ENCODE data around the gene HDAC9. TPM values are rescaled to one million over a fixed set of nuclear protein-coding genes. Genes with fewer than 3 reads are reported as not detected.

HDAC9 gene
- polyA plus RNA-seq, 3 donors, result 8.1 to 12.7 (median 9.5) TPM

DNA sequence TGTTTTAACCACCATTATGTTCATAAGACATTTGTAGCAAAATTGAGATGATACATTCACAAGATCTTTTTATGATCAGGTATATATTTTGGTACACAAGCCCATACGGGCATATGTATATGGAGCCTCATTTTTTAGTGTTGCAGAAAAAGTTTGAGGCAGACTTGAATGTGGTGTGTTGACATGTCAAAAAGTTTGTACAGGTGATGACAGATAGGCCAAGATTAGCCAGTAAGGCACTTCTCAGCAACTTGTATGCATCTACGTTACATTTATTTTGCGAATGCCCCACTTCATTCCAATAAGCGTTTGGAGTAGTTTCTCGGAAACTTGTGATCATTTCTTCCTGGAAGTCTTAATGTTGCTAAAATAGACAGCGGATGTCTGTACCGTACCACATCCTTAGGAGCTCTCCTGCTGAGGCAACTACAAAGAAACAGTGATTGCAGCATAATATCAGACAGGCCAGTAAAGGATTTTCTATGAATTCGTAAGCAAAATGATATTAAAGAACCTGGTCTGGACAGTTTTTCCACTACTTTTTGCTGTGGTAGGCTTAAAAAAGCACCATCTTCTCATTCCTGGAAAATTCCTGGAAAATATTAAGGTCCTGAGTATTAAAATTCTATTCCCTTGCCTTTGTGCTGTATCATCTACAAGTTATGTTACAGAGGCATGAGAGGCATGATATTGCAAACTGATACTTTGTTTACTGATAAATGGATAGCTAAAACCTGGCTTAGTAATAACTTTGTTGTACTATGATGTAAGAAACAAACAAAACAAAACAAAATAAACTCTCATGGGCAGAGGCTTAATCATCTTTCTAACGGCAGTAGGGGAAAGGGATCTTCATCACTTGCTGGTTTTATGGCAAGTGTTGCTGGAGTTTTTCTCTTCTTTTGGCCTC lies 153.6 kb downstream of the HDAC9 start:
- no peak for DNase-seq (ENCODE audit: low read depth in 3 of 3, low spot score in 2 of 3)

GRCh38 chr7:18653381-18654155 lies 158.0 kb downstream of the HDAC9 start:
- no peak for DNase-seq (ENCODE audit: low read depth in 3 of 3, low spot score in 2 of 3)

DNA sequence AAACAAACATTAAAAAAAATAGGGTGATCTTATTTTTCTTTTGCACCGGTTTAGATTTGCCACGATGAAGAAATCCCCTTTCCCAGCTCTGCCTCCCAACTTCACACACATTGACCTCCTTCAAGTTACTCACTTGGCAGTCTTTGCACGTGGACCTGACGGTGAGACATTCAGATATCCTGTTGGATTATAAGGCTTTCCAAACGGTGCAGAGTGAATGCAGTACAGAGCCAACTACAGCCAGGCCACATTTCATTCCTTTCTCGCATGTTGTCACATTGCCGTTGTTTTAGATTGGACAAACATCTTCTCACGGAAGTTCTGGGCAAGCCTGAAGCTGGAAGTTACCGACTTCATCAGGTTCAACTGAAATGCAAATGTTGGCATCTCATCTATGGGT lies 159.2 kb downstream of the HDAC9 start:
- no peak for DNase-seq (ENCODE audit: low read depth in 3 of 3, low spot score in 2 of 3)

- peak in 1 of 3 donors; percentile 10 for DNase-seq (ENCODE audit: low read depth in 3 of 3, low spot score in 2 of 3)
These were observed 160.0 kb downstream of the HDAC9 start for GRCh38 chr7:18655506-18655905.

DNA sequence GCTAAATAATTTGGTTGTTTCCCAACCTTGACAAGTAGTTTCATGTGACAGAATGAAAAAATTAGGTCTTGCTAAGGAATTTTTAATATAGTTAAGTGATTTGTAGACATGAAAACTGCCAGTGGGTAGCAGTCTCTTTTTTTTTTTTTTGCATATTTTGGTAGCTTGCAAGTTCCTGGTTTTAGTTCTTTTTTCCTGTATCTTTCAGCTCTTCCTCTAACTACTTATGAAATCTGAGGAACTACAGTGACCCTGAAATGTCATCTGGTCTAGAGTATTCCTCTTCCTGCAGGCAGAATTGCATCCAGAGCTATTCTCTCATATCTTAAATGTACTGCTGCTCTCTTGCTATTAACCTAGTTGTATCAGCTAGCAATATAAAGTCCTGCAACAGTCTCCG lies 160.4 kb downstream of the HDAC9 start:
- DNase-seq (ENCODE audit: low read depth in 3 of 3, low spot score in 2 of 3), result no peak

DNA sequence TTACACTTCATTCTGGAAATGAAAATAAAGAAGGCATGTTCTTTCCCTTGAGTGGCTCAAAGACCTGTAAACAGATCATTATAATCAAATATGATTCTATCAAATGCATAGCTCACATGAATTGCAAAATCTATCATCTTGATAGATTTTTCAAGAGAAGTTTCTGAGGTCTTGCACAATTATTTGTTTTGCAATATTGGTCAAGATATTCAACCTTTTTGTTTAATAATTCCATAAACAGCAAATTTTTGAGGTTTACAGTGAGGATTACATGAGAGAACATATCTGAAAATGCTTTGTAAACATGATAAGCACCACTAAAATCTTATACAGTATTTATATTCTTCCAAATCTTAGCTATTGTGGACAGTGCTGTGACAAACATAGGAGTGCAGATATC lies 160.8 kb downstream of the HDAC9 start:
- DNase-seq (ENCODE audit: low read depth in 3 of 3, low spot score in 2 of 3), result no peak

DNA sequence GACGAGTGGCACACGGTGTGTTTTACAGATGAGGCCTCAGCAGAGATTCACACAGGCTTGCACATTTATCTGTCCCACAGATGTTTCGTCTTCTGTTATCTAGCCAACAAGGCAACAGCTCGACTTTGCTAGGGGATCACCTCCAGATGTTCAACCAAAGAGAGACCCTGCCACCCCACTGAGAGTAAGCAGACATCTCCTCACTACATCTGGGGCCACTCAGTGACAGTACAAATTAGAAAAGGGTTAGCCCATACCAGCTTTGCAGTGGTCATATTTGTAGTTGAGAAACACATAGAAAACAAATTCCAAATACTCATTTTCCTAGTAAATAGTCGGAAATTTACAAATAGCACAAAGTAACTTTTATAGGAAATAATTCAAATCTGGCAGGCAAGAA lies 164.2 kb downstream of the HDAC9 start:
- DNase-seq (ENCODE audit: low read depth in 3 of 3, low spot score in 2 of 3), result no peak

DNA sequence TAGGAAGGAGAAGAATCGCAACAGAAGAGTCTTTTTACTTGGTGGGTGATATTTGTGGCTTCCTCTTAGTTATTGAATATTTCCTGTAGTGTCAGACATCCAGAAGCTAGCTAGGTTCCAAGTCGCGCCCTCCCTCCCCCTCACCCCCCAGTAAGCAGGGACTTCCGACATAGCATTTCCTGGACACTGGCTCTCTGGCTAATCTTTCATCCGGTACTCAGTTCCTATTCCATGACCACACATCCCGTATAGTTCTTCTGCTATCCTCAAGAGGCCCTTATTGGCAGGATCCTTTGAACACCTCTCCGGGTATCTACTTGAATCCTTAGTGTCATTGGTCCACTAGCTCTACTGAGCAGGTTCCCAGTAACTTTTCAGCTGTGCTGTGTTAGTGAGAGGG lies 167.8 kb downstream of the HDAC9 start:
- DNase-seq (ENCODE audit: low read depth in 3 of 3, low spot score in 2 of 3), result no peak

DNA sequence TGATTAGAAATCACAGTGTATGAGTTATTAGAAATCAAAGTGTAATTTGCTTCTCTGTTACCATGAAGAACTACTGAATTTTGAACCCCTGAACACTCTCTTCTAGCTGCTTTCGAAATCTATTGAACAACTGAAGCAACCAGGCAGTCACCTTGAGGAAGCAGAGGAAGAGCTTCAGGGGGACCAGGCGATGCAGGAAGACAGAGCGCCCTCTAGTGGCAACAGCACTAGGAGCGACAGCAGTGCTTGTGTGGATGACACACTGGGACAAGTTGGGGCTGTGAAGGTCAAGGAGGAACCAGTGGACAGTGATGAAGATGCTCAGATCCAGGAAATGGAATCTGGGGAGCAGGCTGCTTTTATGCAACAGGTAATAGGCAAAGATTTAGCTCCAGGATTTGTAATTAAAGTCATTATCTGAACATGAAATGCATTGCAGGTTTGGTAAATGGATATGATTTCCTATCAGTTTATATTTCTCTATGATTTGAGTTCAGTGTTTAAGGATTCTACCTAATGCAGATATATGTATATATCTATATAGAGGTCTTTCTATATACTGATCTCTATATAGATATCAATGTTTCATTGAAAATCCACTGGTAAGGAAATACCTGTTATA lies 170.7 kb downstream of the HDAC9 start:
- DNase-seq (ENCODE audit: low read depth in 3 of 3, low spot score in 2 of 3), result peak in 1 of 3 donors; percentile 38

GRCh38 chr7:18667466-18667865 lies 171.9 kb downstream of the HDAC9 start:
- DNase-seq (ENCODE audit: low read depth in 3 of 3, low spot score in 2 of 3), result no peak

DNA sequence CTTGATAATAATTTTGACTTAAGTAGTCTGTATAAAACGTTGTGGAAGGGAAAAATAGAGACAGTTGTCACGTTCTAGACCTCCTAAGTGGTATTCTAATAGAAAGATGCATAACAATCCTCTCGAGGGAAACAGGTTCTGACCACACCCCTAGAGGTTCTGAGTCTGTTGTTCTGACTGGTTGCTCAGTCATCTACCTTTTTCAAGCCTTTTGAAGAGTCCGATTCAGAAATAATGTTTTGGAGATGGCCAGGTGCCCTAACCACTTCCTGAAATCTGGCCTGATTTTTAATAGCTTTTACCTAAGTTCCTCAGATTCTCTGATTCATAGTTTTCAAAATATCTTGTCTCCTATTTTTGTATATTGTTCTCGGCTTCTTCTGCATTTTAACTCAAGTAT lies 175.6 kb downstream of the HDAC9 start:
- DNase-seq (ENCODE audit: low read depth in 3 of 3, low spot score in 2 of 3), result no peak

DNA sequence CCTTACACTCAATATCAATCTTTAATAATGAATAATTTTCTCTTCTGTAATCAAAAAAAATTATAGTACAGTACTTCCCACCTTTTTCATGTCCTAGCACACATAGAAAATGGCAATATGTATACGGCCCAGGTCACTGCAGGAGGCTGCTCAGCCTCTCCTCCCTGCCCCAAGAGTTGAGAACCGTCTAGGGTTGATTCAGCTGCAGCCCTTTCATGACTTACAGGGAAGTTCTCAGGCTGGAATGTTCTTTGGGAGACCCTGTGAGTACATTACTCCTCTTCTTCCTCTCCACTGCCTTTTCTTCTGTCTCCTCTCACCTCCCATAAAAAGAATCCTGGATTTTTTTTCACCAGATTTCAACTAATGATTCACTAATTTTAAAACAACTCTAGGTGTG lies 180.0 kb downstream of the HDAC9 start:
- DNase-seq (ENCODE audit: low read depth in 3 of 3, low spot score in 2 of 3), result no peak

DNA sequence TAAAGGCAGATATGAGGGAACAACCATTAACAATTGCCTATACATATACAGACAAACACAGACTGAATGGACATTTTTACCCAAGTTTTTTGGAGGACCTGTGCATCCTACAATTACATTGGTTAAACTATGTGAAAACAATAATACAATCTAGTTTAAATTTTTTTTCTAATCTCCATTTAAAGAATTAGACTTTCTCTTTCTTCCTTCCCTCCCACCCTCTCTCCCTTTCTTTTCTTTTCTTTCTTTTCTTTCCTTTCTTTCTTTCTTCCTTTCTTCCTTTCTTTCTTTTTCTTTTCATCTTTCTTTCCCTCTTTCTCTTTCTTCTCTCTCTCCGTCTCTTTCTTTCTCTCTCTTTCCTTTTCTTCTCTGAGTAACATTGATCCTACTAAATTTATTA lies 183.7 kb downstream of the HDAC9 start:
- no peak for DNase-seq (ENCODE audit: low read depth in 3 of 3, low spot score in 2 of 3)

DNA sequence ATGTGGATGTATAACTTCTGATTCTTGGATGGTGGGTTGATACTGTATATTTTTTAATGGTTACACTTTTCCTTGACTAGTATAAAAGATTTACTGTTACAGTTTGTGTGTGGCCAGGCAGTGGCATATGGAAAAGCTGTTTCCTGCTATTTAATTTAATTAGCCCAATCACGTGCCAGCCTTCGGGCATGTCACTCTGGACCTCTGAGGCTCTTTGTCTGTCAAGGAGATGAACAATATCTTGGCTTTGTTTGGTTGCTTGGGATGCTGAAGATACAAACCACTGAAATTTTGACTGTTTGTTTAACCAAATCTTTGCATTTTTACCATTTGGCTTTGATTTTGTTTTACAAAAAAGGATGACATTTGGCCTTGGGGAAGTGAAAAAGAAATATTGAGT lies 185.0 kb downstream of the HDAC9 start:
- no peak for DNase-seq (ENCODE audit: low read depth in 3 of 3, low spot score in 2 of 3)

- no peak for DNase-seq (ENCODE audit: low read depth in 3 of 3, low spot score in 2 of 3)
These were observed 189.4 kb downstream of the HDAC9 start for GRCh38 chr7:18684916-18685315.

GRCh38 chr7:18685971-18686370 lies 190.4 kb downstream of the HDAC9 start:
- DNase-seq (ENCODE audit: low read depth in 3 of 3, low spot score in 2 of 3), result no peak

- no peak for DNase-seq (ENCODE audit: low read depth in 3 of 3, low spot score in 2 of 3)
These were observed 194.0 kb downstream of the HDAC9 start for GRCh38 chr7:18689551-18689950.

DNA sequence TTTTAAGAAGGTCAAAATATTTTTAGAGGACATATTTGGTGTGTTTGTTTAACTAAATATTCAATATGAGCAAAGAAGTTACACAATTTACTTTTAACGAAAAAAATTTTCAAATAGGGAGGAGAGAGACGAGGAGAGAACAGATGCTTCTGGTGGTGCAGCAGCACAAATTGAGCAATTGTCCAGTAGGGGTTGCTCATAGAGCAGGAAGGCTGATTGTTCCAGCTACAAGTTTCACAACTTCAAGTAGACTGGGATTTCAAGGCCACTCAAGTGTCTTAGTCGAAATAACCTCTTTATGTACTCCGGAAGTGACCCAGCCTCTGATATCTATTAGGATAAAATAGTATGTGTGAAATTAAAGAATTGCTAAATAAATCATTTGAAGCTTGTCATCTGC lies 197.9 kb downstream of the HDAC9 start:
- peak in 1 of 3 donors; percentile 21 for DNase-seq (ENCODE audit: low read depth in 3 of 3, low spot score in 2 of 3)

DNA sequence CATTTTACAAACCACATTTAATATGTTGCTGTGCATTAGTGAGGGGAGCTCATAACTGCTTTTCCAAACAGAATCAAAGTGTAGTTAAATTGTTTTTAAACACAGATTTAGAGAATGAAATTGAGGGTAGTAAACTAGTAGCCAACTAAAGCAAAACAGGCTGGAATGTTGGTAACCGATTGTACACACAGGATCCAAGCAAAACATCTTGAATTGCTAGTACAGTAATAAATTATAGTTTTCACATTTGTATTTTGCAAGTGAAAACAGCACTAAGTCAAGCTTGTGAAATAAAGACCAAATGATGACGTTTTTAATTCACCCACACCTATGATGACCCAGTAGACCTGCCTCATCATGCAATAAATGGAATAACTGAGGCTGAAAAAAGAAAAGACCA lies 198.3 kb downstream of the HDAC9 start:
- DNase-seq (ENCODE audit: low read depth in 3 of 3, low spot score in 2 of 3), result no peak

DNA sequence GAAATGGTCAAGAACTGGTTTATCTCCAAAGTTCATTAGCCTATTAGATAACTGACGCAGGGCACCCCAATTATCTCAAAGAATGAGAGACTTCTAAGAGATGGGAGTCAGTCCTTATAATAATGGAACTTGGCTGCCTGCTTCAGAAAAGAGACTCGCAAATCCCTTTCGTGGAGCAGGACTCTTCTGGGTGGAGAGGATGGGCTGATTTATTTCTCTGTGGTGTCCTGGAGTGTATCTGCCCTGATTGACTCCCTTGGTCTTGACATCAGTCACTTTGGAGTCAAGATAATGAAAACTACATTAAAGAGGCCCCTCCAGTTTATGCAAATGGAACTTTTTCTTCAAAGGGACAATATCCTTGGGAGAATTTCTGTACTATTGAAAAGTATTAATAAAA lies 198.9 kb downstream of the HDAC9 start:
- no peak for DNase-seq (ENCODE audit: low read depth in 3 of 3, low spot score in 2 of 3)

- DNase-seq (ENCODE audit: low read depth in 3 of 3, low spot score in 2 of 3), result no peak
These were observed 199.4 kb downstream of the HDAC9 start for GRCh38 chr7:18694911-18695310.
